ENCODE data around the gene CDH1.
"Not testable (repeated sequence)": the region's sequence is repeated elsewhere in the genome, so short reads cannot be mapped to it uniquely, and the experiment has no call there.

Gene CDH1

DNA sequence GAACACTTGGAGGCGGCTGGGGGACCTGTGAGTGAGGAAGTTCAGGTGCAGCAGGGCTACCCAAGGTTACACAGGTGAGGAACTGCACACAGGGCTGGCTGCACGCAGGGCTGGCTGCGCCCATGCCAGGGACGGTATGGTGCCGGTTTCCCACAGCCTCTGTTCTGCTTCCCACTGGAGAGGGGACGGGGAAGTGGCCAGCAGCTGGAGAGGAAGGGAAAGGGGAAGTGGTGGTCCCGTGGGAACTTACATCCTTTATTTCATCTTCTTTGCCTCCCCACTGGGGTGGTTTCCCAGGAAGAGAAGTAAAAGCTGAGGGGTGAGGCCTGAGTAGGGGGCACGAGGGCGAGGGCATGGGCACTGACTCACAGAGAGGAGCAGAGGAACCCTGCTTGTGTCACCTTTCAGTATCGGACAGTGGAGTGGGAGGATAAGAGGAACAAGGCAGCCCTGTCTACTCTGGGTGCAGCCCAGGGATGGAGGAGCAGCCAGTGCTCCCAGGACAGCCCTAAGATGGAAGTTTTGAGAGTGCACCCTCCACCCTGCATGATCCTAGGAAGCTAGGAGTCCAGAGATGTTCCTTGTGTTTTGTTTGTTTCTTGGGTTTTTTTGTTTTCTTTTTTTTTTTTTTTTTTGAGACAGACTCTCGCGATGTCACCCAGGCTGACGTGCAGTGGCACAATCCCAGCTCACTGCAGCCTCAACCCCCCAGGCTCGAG is 25.5 kb upstream of the CDH1 start:
- H3K4me1 ChIP-seq (ENCODE audit: insufficient read depth, low read length): peaks cover 21% of the 10 kb centered on the region
- no peak overlapping the region for H3K4me3 ChIP-seq (ENCODE audit: low read length)
- no peaks in the 10 kb centered on the region for H3K9me3 ChIP-seq (ENCODE audit: insufficient read depth, low read depth, low read length)
- H3K27me3 ChIP-seq (ENCODE audit: insufficient read depth, low read length): no peaks in the 10 kb centered on the region
- 89% methylated on average over 13 of the region's 14 CpGs for WGBS
- H3K9ac ChIP-seq (ENCODE audit: low read depth, low read length): no peak overlapping the region
- no peaks in the 10 kb centered on the region for H3K36me3 ChIP-seq (ENCODE audit: insufficient read depth, low read length)
- H3K27ac ChIP-seq (ENCODE audit: low read depth, low read length): no peak overlapping the region

DNA sequence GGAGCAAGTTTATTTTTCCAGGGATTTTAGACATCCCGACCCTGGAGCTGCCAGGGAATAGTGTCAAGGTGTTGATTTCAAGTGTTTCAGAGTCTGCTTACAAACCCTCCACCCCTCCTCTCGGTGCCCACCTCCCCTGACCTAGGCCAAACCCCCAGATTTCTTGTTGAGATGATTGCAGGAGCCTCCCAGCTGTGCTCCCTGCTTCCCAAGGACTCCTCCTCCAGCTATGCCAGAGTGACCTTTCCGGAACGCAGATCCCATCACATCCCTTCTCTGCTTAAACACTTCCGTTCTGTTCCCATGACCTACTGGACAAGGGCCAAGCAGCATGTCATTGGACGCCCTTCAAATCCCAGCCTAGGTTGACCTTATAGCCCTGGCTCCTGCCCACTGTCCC is 23.7 kb upstream of the CDH1 start:
- H3K27me3 ChIP-seq (ENCODE audit: insufficient read depth, low read length): no peaks in the 10 kb centered on the region
- no peaks in the 10 kb centered on the region for H3K9me3 ChIP-seq (ENCODE audit: insufficient read depth, low read depth, low read length)
- no peaks in the 10 kb centered on the region for H3K36me3 ChIP-seq (ENCODE audit: insufficient read depth, low read length)
- H3K27ac ChIP-seq (ENCODE audit: low read depth, low read length): no peak overlapping the region
- peaks cover 9% of the 10 kb centered on the region; the same call in 1 of the 2 replicates for H3K4me1 ChIP-seq (ENCODE audit: insufficient read depth, low read length)
- H3K4me3 ChIP-seq (ENCODE audit: low read length): no peak overlapping the region
- no peak overlapping the region for H3K9ac ChIP-seq (ENCODE audit: low read depth, low read length)
- WGBS: 79% methylated on average over 5 of the region's 6 CpGs

DNA sequence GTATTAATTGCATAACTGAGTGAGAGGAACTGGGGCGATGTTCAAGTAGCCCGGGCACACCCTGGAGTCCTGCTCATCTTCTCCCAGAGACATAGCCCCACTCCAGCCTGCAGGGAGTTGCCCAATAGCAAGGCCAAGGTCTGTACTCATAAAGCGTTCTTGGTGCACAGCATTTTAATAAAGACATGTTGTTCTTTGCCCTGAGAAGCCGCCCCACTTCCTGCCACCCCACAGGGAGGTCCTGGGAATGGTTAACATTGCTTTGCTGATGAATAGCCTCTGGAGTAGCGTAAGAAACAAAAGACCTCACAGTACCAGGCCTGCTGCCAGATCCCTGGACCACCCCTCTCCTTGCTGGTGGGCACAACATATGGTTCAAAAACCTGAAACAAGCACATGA is 21.6 kb upstream of the CDH1 start:
- no peak overlapping the region for H3K9ac ChIP-seq (ENCODE audit: low read depth, low read length)
- no peaks in the 10 kb centered on the region for H3K9me3 ChIP-seq (ENCODE audit: insufficient read depth, low read depth, low read length)
- H3K4me3 ChIP-seq (ENCODE audit: low read length): no peak overlapping the region
- H3K4me1 ChIP-seq (ENCODE audit: insufficient read depth, low read length): peaks cover 9% of the 10 kb centered on the region; the same call in 1 of the 2 replicates
- 72% methylated on average over 5 of the region's 5 CpGs for WGBS
- no peaks in the 10 kb centered on the region for H3K27me3 ChIP-seq (ENCODE audit: insufficient read depth, low read length)
- no peaks in the 10 kb centered on the region for H3K36me3 ChIP-seq (ENCODE audit: insufficient read depth, low read length)
- H3K27ac ChIP-seq (ENCODE audit: low read depth, low read length): no peak overlapping the region

DNA sequence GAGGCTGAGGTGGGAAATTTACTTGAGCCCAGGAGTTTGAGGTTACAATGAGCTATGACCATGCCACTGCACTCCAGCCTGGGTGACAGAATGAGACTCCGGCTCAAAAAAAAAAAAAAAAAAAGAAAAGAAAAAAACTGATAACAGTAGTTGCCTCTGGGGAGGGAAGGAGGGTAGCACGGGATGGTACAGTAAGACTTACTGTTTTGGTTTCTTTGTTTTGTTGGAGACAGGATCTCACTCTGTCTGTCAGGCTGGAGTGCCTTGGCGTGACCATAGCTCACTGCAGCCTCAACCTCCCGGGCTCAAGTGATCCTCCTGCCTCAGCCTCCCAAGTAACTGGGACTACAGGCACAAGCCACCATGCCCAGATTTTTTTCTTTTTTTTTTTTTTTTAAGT is 20.6 kb upstream of the CDH1 start:
- not testable (repeated sequence) for H3K9ac ChIP-seq (ENCODE audit: low read depth, low read length); H3K4me1 ChIP-seq (ENCODE audit: insufficient read depth, low read length); H3K4me3 ChIP-seq (ENCODE audit: low read length); H3K27me3 ChIP-seq (ENCODE audit: insufficient read depth, low read length); H3K9me3 ChIP-seq (ENCODE audit: insufficient read depth, low read depth, low read length); H3K27ac ChIP-seq (ENCODE audit: low read depth, low read length); H3K36me3 ChIP-seq (ENCODE audit: insufficient read depth, low read length)
- WGBS: 85% methylated on average over 4 of the region's 4 CpGs

DNA sequence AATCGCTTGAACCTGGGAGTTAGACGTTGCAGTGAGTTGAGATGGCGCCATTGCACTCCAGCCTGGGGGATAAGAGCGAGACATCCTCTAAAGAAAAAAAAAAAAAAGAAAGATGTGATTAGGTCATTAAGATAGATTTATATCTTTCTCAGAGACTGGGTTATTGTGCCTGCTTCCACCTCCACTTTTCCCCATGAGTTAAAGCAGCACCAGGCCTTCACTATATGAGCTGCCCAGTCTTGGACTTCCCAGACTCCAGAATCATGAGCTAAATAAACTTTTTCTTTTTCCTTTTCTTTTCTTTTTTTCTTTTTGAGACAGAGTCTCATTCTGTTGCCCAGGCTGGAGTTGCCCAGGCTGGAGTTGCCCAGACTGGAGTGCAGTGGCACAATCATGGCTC is 19.4 kb upstream of the CDH1 start:
- no peaks in the 10 kb centered on the region for H3K36me3 ChIP-seq (ENCODE audit: insufficient read depth, low read length)
- no peak overlapping the region for H3K9ac ChIP-seq (ENCODE audit: low read depth, low read length)
- no peak overlapping the region for H3K27ac ChIP-seq (ENCODE audit: low read depth, low read length)
- peaks cover 4% of the 10 kb centered on the region; the same call in 1 of the 2 replicates for H3K4me1 ChIP-seq (ENCODE audit: insufficient read depth, low read length)
- WGBS: 92% methylated on average over 4 of the region's 4 CpGs
- no peaks in the 10 kb centered on the region for H3K9me3 ChIP-seq (ENCODE audit: insufficient read depth, low read depth, low read length)
- H3K27me3 ChIP-seq (ENCODE audit: insufficient read depth, low read length): no peaks in the 10 kb centered on the region
- H3K4me3 ChIP-seq (ENCODE audit: low read length): no peak overlapping the region

DNA sequence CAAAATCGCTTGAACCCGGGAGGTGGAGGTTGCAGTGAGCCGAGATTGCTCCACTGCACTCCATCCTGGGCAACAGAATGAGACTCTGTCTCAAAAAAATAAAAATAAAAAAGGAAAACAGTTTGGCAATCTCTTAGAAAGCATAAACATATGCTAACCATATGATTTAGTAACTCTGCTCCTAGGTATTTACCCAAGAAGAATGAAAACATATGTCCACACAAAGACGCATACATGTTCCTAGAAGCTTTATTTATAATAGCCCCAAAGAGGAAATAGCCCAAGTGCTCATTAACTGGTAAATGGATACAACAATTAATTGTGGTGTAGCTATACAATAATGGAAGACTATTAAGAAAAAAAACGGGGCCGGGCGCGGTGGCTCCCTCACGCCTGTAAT is 18.5 kb upstream of the CDH1 start:
- H3K27me3 ChIP-seq (ENCODE audit: insufficient read depth, low read length): no peaks in the 10 kb centered on the region
- no peaks in the 10 kb centered on the region for H3K9me3 ChIP-seq (ENCODE audit: insufficient read depth, low read depth, low read length)
- no peak overlapping the region for H3K4me3 ChIP-seq (ENCODE audit: low read length)
- no peaks in the 10 kb centered on the region for H3K36me3 ChIP-seq (ENCODE audit: insufficient read depth, low read length)
- H3K9ac ChIP-seq (ENCODE audit: low read depth, low read length): no peak overlapping the region
- no peaks in the 10 kb centered on the region for H3K4me1 ChIP-seq (ENCODE audit: insufficient read depth, low read length)
- WGBS: 97% methylated on average over 9 of the region's 9 CpGs
- no peak overlapping the region for H3K27ac ChIP-seq (ENCODE audit: low read depth, low read length)

DNA sequence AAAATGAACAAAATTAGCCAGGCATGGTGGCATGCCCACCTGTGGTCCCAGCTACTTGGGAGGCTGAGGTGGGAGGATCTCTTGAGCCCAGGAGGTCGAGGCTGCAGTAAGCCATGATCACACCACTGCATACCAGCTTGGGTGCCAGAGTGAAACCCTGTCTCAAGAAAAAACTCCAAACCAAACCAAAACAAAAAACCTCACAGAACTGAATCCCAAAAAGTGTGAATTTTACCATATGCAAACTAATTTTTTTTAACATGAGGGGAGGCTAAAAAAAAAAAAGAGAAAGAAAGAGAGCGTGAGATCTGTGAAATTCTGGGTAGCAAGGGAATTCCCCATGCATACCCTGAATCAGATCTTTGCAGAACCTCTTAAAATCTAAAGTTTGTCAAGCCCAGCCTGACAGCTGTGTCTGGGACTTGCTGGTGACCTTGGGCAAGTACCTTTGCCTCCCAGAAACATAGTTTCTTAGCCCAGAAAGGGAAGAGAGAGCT is 17.1 kb upstream of the CDH1 start:
- 94% methylated on average over 2 of the region's 2 CpGs for WGBS
- Histone ChIP-seq H3K9ac (ENCODE audit: low read depth, low read length) (no peak overlapping the region), H3K4me3 (ENCODE audit: low read length) (no peak overlapping the region), H3K27ac (ENCODE audit: low read depth, low read length) (no peak overlapping the region), H3K9me3 (ENCODE audit: insufficient read depth, low read depth, low read length) (no peaks in the 10 kb centered on the region), H3K4me1 (ENCODE audit: insufficient read depth, low read length) (no peaks in the 10 kb centered on the region), H3K36me3 (ENCODE audit: insufficient read depth, low read length) (no peaks in the 10 kb centered on the region), H3K27me3 (ENCODE audit: insufficient read depth, low read length) (no peaks in the 10 kb centered on the region)

DNA sequence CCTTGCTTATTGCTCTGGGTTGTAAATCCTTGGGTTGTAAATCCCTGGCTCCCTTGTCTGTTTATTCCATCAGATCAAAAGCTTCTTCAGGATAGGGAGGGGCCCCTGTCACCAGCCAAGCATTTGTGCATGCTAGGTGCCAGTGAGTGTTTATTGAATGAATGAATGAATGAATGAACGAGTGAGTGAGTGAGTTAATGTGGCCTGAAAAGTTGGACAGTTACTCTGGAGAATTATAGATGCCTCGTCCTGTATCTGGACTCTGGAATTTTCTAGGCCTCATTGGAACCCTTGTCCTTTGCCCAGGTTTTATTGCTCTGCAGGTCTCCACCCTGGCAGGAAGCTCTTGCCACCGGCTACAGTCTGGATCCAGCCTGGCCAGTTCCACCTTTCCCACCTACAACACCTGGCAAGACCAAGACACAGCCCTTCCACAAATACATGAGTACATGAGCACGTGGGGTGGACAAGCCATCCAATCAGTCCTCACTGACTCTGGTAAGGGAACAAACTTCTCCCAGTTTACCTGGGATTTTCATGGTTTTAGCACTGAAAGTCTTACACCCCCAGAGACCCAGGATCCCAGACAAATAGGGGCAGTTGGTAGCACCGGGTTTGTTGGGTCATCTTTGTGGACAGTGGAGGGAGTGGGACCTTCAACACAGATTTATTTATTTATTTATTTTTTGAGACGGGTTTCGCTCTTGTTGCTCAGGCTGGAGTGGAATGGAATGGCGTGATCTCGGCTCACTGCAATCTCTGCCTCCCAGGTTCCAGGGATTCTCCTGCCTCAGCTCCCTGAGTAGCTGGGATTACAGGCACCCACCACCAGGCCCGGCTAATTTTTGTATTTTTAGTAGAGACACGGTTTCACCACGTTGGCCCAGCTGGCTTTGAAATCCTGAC is 14.7 kb upstream of the CDH1 start:
- Histone ChIP-seq H3K27me3 (ENCODE audit: insufficient read depth, low read length) (no peaks in the 10 kb centered on the region), H3K36me3 (ENCODE audit: insufficient read depth, low read length) (no peaks in the 10 kb centered on the region), H3K27ac (ENCODE audit: low read depth, low read length) (no peak overlapping the region), H3K9ac (ENCODE audit: low read depth, low read length) (no peak overlapping the region), H3K4me3 (ENCODE audit: low read length) (no peak overlapping the region), H3K4me1 (ENCODE audit: insufficient read depth, low read length) (no peaks in the 10 kb centered on the region), H3K9me3 (ENCODE audit: insufficient read depth, low read depth, low read length) (no peaks in the 10 kb centered on the region)
- 86% methylated on average over 12 of the region's 12 CpGs for WGBS

DNA sequence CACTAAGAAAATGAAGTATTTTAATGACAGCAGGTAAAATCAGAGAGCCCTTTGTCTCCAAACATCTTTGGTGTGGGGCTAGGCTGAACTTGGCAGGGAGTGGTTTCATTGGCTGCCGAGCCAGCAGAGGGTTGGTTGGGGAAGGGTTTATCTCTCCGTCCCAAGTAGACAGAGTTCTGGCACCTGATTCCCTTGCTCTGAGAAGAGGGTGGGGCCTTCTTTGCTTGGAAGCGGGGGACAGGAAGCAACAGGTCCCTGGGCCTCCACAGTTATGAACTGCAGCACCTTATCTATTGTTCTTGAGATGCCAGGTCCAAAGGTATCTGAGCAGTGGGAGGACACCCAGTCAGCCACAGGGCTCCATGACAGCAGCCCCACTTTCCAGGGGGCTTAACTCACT is 12.3 kb upstream of the CDH1 start:
- H3K9me3 ChIP-seq (ENCODE audit: insufficient read depth, low read depth, low read length): no peaks in the 10 kb centered on the region
- H3K27me3 ChIP-seq (ENCODE audit: insufficient read depth, low read length): no peaks in the 10 kb centered on the region
- H3K36me3 ChIP-seq (ENCODE audit: insufficient read depth, low read length): no peaks in the 10 kb centered on the region
- H3K4me1 ChIP-seq (ENCODE audit: insufficient read depth, low read length): no peaks in the 10 kb centered on the region
- 80% methylated on average over 3 of the region's 3 CpGs for WGBS
- H3K27ac ChIP-seq (ENCODE audit: low read depth, low read length): no peak overlapping the region
- H3K4me3 ChIP-seq (ENCODE audit: low read length): no peak overlapping the region
- no peak overlapping the region for H3K9ac ChIP-seq (ENCODE audit: low read depth, low read length)

DNA sequence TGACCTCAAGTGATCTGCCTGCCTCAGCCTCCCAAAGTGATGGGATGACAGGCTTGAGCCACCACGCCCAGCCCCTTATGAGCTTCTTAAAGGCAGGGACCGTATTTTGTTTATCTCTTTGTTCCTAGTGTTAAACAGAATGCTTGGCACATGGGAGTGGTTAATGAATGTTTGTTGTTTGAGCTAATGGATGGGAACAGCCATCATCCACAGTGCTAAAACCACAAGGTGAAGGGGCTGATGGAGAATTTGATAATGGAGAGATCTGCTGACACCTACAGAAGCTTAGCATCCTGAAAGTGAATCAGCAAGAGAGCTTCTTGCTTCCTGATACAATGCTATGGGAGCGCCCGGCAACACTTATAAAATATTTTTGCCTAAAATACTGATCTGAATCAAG is 8.6 kb upstream of the CDH1 start:
- 95% methylated on average over 4 of the region's 4 CpGs for WGBS
- no peak overlapping the region for H3K9ac ChIP-seq (ENCODE audit: low read depth, low read length)
- no peaks in the 10 kb centered on the region for H3K9me3 ChIP-seq (ENCODE audit: insufficient read depth, low read depth, low read length)
- H3K27me3 ChIP-seq (ENCODE audit: insufficient read depth, low read length): no peaks in the 10 kb centered on the region
- no peak overlapping the region for H3K4me3 ChIP-seq (ENCODE audit: low read length)
- no peak overlapping the region for H3K27ac ChIP-seq (ENCODE audit: low read depth, low read length)
- H3K36me3 ChIP-seq (ENCODE audit: insufficient read depth, low read length): no peaks in the 10 kb centered on the region
- peaks cover 10% of the 10 kb centered on the region for H3K4me1 ChIP-seq (ENCODE audit: insufficient read depth, low read length)

DNA sequence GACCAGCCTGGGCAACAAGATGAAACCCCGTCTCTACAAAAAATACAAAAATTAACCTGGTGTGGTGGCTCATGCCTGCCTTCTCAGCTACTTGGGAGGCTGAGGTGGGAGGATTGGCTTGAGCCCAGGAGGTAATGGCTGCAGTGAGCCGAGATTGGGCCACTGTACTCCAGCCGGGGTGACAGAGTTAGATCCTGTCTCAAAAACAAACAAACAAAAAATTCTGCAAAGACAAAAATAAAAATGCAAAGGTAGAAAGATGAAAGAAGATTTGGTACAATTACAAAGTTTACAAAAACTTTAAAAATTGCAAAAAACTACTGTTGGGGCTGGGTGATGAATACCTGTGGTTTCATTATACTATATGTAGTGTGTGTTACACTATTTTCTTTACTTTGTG is 5.5 kb upstream of the CDH1 start:
- Histone ChIP-seq H3K4me3 (ENCODE audit: low read length) (no peak overlapping the region), H3K27ac (ENCODE audit: low read depth, low read length) (no peak overlapping the region)

More for the DNA sequence above, 5.5 kb upstream of the CDH1 start:
- H3K9ac ChIP-seq (ENCODE audit: low read depth, low read length): no peak overlapping the region
- peaks cover 19% of the 10 kb centered on the region for H3K4me1 ChIP-seq (ENCODE audit: insufficient read depth, low read length)
- no peaks in the 10 kb centered on the region for H3K27me3 ChIP-seq (ENCODE audit: insufficient read depth, low read length)
- no peaks in the 10 kb centered on the region for H3K9me3 ChIP-seq (ENCODE audit: insufficient read depth, low read depth, low read length)
- H3K36me3 ChIP-seq (ENCODE audit: insufficient read depth, low read length): no peaks in the 10 kb centered on the region
- WGBS: 75% methylated on average over 1 of the region's 3 CpGs

Data from HUES64 (cell line).